ENCODE measurements around the gene NTNG2. TPM values are rescaled to one million over a fixed set of nuclear protein-coding genes. Genes with fewer than 3 reads are reported as not detected.

Gene NTNG2
- total RNA-seq, 1 donor: 1.3 TPM

GRCh38 chr9:132197856-132198550 is 36.1 kb downstream of the NTNG2 start:
- no peaks in the 10 kb centered on the region for H3K9me3 ChIP-seq (ENCODE audit: low read depth, low read length)
- H3K4me1 ChIP-seq (ENCODE audit: insufficient read depth, low read length): no peaks in the 10 kb centered on the region
- H3K4me3 ChIP-seq (ENCODE audit: low read length): no peak overlapping the region
- H3K27me3 ChIP-seq (ENCODE audit: insufficient read depth, low read length): no peaks in the 10 kb centered on the region

DNA sequence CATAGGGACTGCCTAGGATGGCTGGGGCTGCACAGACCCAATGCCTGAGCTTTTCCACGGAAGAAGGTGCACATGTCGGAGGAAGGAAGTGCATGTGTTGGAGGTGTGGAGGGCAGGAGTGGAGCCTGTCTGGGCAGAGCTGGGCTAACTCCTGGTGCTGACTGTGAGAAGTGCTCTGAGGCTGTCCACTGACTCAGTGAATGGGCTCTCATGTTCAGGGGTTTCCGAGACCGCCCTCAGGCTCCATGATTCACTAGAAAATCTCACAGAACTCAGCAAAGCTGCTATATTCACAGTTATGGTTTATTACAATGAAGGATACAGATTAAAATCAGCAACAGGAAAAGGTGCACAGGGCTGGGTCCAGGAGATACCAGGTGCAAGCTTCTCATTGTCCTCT is 37.2 kb downstream of the NTNG2 start:
- Histone ChIP-seq H3K4me3 (ENCODE audit: low read length) (no peak overlapping the region), H3K27me3 (ENCODE audit: insufficient read depth, low read length) (no peaks in the 10 kb centered on the region)

GRCh38 chr9:132200706-132201105 is 38.8 kb downstream of the NTNG2 start:
- H3K4me1 ChIP-seq (ENCODE audit: insufficient read depth, low read length): no peaks in the 10 kb centered on the region

More for the DNA sequence above, 37.2 kb downstream of the NTNG2 start:
- H3K9me3 ChIP-seq (ENCODE audit: low read depth, low read length): no peaks in the 10 kb centered on the region
- H3K4me1 ChIP-seq (ENCODE audit: insufficient read depth, low read length): no peaks in the 10 kb centered on the region

GRCh38 chr9:132201139-132201538 is 39.3 kb downstream of the NTNG2 start:
- Histone ChIP-seq H3K4me1 (ENCODE audit: insufficient read depth, low read length) (no peaks in the 10 kb centered on the region), H3K9me3 (ENCODE audit: low read depth, low read length) (no peaks in the 10 kb centered on the region), H3K27me3 (ENCODE audit: insufficient read depth, low read length) (no peaks in the 10 kb centered on the region), H3K4me3 (ENCODE audit: low read length) (no peak overlapping the region)

More at GRCh38 chr9:132200706-132201105, 38.8 kb downstream of the NTNG2 start:
- H3K9me3 ChIP-seq (ENCODE audit: low read depth, low read length): no peaks in the 10 kb centered on the region
- H3K27me3 ChIP-seq (ENCODE audit: insufficient read depth, low read length): no peaks in the 10 kb centered on the region
- H3K4me3 ChIP-seq (ENCODE audit: low read length): no peak overlapping the region

DNA sequence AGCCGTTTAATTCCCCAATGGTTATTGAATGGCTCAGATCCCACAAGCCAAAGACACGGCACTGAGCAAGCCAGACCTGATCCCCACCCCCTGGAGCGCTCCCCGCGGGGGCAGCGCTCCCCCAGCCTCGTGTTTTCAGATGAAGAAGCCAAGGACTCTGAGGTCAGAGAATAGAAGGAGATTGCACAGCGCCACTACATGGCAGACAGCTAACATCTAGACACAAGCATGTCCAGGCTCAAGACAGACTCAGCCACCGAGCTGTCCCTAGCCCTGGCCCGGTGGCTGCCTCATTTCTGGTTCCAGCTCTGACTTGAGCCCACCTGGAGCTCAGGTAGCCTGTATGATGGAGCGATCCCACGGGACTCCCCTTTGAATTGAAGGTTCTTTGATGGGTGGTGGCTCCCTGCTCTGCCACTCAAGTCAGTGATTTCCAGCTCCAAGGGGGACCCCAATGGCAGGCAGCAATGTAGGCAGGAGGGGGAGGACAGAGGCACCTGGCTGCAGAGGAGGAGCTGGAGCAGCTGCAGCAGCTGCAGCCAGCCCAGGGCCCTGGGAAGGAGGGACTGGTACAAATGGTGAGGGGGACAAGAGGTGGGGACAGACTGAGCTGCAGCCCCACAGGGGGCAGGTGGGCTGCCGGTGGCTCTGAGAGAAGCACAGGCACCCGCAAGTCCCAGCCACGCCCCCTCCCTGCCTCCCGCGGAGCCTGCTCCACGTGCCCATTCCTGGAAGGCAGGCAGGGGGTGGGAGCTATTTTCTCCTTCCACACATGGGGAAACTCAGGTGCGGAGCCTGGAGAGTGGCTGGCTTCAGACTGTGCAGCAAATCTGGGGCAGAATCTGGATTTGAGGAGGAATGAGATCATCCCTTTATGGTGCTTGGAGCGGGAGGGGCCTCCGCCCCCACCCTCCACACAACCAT is 40.2 kb downstream of the NTNG2 start:
- Histone ChIP-seq H3K4me1 (ENCODE audit: insufficient read depth, low read length) (no peaks in the 10 kb centered on the region), H3K4me3 (ENCODE audit: low read length) (no peak overlapping the region), H3K27me3 (ENCODE audit: insufficient read depth, low read length) (no peaks in the 10 kb centered on the region), H3K9me3 (ENCODE audit: low read depth, low read length) (no peaks in the 10 kb centered on the region)

- no peak overlapping the region for H3K4me3 ChIP-seq (ENCODE audit: low read length)
- H3K9me3 ChIP-seq (ENCODE audit: low read depth, low read length): no peaks in the 10 kb centered on the region
- no peaks in the 10 kb centered on the region for H3K27me3 ChIP-seq (ENCODE audit: insufficient read depth, low read length)
- H3K4me1 ChIP-seq (ENCODE audit: insufficient read depth, low read length): no peaks in the 10 kb centered on the region
Measured at GRCh38 chr9:132204883-132205282, 43.0 kb downstream of the NTNG2 start.

GRCh38 chr9:132207215-132207614 is 45.4 kb downstream of the NTNG2 start:
- H3K9me3 ChIP-seq (ENCODE audit: low read depth, low read length): no peaks in the 10 kb centered on the region
- H3K4me3 ChIP-seq (ENCODE audit: low read length): no peak overlapping the region
- H3K4me1 ChIP-seq (ENCODE audit: insufficient read depth, low read length): no peaks in the 10 kb centered on the region
- no peaks in the 10 kb centered on the region for H3K27me3 ChIP-seq (ENCODE audit: insufficient read depth, low read length)

DNA sequence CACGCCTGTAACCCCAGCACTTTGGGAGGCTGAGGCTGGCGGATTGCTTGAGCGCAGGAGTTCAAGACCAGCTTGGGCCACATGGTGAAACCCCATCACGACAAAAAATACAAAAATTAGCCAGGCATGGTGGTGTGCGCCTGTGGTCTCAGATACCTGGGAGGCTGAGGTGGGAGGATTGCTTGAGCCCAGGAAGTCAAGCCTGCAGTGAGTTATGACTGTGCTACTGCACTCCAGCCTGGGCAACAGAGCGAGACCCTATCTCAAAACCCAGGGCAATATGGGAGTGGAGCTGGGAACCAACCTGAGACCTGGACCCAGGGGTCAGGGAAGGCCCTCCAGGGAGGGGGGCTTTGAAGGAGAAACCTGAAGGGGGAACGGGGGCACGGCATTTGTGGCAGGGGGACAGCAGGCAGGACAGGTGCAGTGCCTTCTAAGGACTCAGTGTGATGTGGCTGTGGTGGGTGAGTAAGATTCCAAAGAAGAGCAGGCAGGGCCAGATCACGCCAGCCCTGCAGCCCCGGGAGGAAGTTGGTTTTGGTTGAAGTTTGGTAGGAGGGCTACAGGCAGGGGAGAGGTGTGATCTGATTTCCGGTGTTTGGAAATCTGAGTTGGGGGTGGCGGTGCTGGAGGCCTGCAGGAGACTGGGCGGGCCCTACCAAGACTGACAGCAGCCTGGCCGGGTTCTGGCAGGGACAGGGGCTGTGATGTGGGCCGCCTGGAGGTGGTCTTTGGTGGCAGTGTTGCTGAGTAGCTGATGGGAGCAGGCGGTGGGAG is 46.2 kb downstream of the NTNG2 start:
- Histone ChIP-seq H3K4me3 (ENCODE audit: low read length) (no peak overlapping the region), H3K9me3 (ENCODE audit: low read depth, low read length) (no peaks in the 10 kb centered on the region), H3K4me1 (ENCODE audit: insufficient read depth, low read length) (no peaks in the 10 kb centered on the region)

DNA sequence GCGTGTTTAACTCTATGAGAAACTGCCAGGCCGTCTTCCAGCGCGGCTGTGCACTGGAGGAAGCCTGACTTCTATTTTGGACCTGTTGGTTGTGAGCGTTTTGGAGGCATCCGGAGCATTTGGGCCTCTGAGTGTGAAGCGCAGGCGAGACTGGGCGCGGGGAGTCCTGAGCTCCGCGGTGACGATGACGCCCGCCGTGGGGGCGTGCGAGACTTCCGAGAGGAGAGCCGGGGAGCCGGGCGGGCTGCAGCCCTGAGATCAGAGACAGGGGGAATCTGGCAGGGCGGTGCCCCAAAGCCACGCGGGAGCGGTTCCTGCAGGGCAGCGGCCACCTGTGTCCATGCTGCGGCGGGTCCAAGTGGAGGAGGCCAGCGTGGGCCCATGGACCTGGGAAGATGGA is 47.4 kb downstream of the NTNG2 start:
- H3K27me3 ChIP-seq (ENCODE audit: insufficient read depth, low read length): no peaks in the 10 kb centered on the region
- H3K4me1 ChIP-seq (ENCODE audit: insufficient read depth, low read length): no peaks in the 10 kb centered on the region
- no peak overlapping the region for H3K4me3 ChIP-seq (ENCODE audit: low read length)
- H3K9me3 ChIP-seq (ENCODE audit: low read depth, low read length): no peaks in the 10 kb centered on the region

More for the DNA sequence above, 46.2 kb downstream of the NTNG2 start:
- H3K27me3 ChIP-seq (ENCODE audit: insufficient read depth, low read length): no peaks in the 10 kb centered on the region

DNA sequence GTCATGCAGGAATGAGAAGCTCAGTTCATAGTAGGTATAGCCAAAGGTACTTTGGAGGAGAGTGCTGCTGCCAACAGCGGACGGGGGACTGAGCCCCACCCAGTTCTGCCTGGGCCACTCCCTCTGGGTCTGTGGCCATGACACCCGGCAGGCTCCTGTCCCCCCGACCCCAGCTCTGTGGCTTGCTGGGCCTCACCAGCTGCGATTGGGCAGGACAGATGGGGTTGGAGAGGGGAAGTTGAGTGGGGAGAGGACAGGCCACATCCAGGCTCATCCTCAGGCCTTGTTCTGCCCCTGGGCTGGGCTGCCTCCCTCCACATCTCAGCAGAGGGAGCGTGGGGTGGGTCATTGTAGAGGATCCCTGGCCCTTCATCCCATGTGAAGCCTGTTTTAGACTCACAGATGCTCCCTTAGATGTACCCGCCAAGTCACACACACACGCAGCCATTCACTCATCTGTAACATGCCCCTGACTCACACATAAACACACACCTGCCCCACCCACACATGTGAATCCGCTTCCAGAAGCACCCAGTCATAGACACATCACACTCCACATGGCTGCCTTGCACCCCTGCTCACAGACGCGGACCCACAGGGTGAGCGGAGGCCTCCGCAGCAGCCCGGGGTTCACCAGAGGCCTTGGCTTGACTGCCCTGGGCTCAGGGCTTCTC is 48.8 kb downstream of the NTNG2 start:
- Histone ChIP-seq H3K4me3 (ENCODE audit: low read length) (no peak overlapping the region), H3K27me3 (ENCODE audit: insufficient read depth, low read length) (no peaks in the 10 kb centered on the region), H3K9me3 (ENCODE audit: low read depth, low read length) (no peaks in the 10 kb centered on the region), H3K4me1 (ENCODE audit: insufficient read depth, low read length) (no peaks in the 10 kb centered on the region)

DNA sequence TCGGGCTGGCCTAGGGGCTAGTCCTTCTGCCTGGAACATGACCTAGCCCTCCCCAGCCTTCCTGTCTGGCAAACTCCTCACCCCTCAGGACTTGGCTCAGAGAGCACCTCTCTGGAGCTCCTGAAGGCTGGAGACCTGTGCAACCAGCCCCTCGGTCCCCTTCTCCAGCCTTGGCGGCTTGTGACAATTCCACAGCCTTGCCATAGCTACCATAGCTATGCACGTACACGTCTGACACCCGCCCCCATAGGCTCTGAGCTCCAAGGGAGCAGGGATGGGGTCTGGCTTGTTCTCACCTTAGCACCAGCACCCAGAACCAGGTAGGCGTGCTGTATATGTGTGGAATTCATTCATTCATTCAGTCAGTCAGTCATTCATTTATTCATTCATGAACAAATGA is 49.7 kb downstream of the NTNG2 start:
- H3K4me1 ChIP-seq (ENCODE audit: insufficient read depth, low read length): peaks cover 10% of the 10 kb centered on the region
- no peak overlapping the region for H3K4me3 ChIP-seq (ENCODE audit: low read length)
- H3K27me3 ChIP-seq (ENCODE audit: insufficient read depth, low read length): no peaks in the 10 kb centered on the region
- H3K9me3 ChIP-seq (ENCODE audit: low read depth, low read length): no peaks in the 10 kb centered on the region

GRCh38 chr9:132214027-132214622 is 52.3 kb downstream of the NTNG2 start:
- H3K4me3 ChIP-seq (ENCODE audit: low read length): no peak overlapping the region
- H3K9me3 ChIP-seq (ENCODE audit: low read depth, low read length): no peaks in the 10 kb centered on the region
- H3K4me1 ChIP-seq (ENCODE audit: insufficient read depth, low read length): peaks cover 35% of the 10 kb centered on the region
- H3K27me3 ChIP-seq (ENCODE audit: insufficient read depth, low read length): no peaks in the 10 kb centered on the region

- Histone ChIP-seq H3K9me3 (ENCODE audit: low read depth, low read length) (no peaks in the 10 kb centered on the region), H3K4me3 (ENCODE audit: low read length) (no peak overlapping the region), H3K4me1 (ENCODE audit: insufficient read depth, low read length) (peaks cover 63% of the 10 kb centered on the region), H3K27me3 (ENCODE audit: insufficient read depth, low read length) (no peaks in the 10 kb centered on the region)
Measured at GRCh38 chr9:132216861-132217619, 55.2 kb downstream of the NTNG2 start.

GRCh38 chr9:132218208-132218607 is 56.4 kb downstream of the NTNG2 start:
- H3K4me3 ChIP-seq (ENCODE audit: low read length): no peak overlapping the region

More at GRCh38 chr9:132218208-132218607, 56.4 kb downstream of the NTNG2 start:
- H3K4me1 ChIP-seq (ENCODE audit: insufficient read depth, low read length): peaks cover 75% of the 10 kb centered on the region
- no peaks in the 10 kb centered on the region for H3K9me3 ChIP-seq (ENCODE audit: low read depth, low read length)
- no peaks in the 10 kb centered on the region for H3K27me3 ChIP-seq (ENCODE audit: insufficient read depth, low read length)
